ENCODE measurements around the gene IFI27L2.

DNA sequence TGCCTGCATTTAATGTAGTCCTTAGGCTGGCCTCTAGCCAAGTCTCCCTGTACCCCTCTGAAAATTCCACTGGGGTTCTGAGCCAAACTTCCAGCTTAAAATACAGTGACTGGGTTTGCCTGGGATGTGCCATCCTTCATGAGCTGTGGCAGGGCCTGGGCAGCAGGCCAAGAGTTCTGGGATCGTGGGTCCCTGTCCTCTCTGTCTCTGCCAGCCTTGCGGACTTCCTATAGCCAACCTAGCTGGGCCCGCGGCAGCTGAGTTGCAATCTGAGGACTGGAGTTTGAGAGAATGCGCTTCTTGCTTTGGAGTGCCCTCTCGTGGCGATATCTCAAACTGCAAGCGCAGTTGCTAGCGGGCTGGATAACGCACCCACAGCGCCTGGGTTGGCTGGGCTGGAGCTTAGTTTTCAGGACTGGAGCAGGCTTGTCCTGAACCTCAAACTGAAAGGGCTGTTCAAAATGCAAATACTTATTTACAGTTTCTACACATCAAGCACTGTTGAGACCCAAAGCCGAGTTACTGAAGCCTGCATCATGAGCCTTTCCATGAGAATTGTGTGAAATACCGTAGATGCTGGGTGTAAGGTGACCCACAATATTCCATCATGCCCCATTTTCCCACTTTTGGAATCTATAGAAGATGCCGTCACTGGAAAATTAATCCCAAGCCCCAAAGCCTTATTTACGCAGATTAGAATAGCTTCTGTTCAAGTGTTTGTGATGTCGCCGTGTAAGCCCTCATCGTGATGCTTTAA is 7.3 kb upstream of the IFI27L2 start:
- TF ChIP-seq, protein P1, sequence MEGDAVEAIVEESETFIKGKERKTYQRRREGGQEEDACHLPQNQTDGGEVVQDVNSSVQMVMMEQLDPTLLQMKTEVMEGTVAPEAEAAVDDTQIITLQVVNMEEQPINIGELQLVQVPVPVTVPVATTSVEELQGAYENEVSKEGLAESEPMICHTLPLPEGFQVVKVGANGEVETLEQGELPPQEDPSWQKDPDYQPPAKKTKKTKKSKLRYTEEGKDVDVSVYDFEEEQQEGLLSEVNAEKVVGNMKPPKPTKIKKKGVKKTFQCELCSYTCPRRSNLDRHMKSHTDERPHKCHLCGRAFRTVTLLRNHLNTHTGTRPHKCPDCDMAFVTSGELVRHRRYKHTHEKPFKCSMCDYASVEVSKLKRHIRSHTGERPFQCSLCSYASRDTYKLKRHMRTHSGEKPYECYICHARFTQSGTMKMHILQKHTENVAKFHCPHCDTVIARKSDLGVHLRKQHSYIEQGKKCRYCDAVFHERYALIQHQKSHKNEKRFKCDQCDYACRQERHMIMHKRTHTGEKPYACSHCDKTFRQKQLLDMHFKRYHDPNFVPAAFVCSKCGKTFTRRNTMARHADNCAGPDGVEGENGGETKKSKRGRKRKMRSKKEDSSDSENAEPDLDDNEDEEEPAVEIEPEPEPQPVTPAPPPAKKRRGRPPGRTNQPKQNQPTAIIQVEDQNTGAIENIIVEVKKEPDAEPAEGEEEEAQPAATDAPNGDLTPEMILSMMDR (IDR thresholded peaks at IDR 0.05) = peak; percentile 87 to 94 (median 92)
- no peak for TF ChIP-seq POLR2A (IDR thresholded peaks at IDR 0.05)
- TF ChIP-seq POLR2AphosphoS5 (IDR thresholded peaks at IDR 0.05) = peak in 1 of 3 donors; percentile 18
